HuH-7 (cell line): Measurements from ENCODE around the gene ZNF778.
A peak's percentile ranks its signal among the peaks of the same experiment; 100 is the strongest.
"Not testable (repeated sequence)": the region's sequence is repeated elsewhere in the genome, so short reads cannot be mapped to it uniquely, and the experiment has no call there.

Experiments
- DNase-seq: peaks from one replicate; pipeline ENCODE4 v3.0.0; 2011; ENCODE audit warnings: low spot score

ZNF778 gene

GRCh38 chr16:89217138-89217387 is 440 bp upstream of the ZNF778 start:
- DNase-seq = no peak

DNA sequence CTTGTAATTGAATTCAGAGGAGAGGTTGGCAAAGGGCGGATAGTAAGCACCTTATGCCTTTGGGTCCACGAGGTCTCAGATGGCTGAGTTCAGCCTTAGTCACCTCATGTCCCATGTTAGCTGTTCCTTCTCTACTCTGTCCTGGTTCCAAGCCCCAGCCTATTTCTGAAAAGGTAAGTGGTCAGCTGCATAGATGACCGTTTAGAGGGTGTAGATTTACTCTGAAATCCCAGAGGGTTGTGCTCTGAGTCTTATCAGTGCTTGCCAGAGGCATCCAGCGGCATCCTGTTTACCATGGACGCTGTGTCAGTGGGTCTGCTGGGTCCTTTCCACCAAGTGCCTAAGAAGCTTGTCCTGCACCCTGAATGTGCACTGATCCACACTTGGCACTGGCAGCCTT is 1.9 kb downstream of the ZNF778 start:
- DNase-seq = no peak

DNA sequence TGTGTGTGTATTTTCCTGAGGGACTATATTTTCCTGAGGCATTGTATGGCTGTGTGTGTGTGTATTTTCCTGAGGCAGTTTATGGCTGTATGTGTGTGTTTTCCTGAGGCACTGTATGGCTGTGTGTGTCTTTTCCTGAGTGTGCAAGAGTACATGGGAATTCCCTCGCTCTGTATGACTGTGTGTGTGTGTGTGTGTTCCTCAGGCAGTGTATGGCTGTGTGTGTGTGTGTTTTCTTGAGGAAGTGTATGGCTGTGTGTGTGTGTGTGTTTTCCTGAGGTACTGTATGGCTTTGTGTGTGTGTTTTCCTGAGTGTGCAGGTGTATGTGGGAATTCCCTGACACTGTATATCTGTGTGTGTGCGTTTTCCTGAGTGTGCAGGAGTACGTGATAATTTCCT is 4.1 kb downstream of the ZNF778 start:
- DNase-seq = no peak

- no peak for DNase-seq
Measured at GRCh38 chr16:89222931-89223330, 5.4 kb downstream of the ZNF778 start.

DNA sequence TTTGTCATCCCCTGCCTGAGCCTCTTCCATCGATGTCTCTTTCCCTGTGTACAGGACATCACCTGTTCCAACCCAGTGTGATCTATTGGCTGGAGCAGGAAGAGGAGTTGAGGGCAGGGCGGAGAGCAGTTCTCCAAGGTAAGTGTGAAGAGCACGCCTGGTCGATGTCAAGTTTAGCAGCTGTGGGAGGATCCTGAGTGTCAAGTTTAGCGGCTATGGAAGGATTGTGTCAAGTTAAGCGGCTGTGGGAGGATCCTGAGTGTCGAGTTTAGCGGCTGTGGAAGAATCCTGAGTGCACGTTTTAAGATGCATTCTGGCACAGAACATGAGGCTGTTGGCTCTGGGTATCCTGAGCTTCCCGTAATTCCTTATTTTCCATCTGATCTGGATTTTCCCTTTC is 7.2 kb downstream of the ZNF778 start:
- DNase-seq = no peak

- no peak for DNase-seq
Measured at GRCh38 chr16:89230255-89230654, 12.8 kb downstream of the ZNF778 start.

GRCh38 chr16:89232107-89232506 is 14.6 kb downstream of the ZNF778 start:
- DNase-seq = no peak

GRCh38 chr16:89233678-89234490 is 16.4 kb downstream of the ZNF778 start:
- DNase-seq = no peak

DNA sequence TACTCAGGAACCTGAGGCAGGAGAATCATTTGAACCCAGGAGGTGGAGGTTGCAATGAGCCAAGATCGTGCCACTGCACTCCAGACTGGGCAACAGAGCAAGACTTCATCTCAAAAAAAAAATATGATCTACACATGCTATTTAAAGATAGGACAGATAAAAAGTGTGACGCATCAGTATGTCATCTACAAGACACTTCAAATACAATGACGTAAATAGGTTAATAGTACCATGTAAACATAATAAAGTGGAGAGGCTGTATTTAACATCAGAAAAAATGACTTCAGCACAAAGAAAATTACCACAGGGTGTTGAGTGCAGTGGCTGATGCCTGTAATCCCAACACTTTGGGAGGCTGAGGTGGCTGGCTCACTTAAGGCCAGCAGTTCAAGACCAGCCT is 20.2 kb downstream of the ZNF778 start:
- DNase-seq = no peak

DNA sequence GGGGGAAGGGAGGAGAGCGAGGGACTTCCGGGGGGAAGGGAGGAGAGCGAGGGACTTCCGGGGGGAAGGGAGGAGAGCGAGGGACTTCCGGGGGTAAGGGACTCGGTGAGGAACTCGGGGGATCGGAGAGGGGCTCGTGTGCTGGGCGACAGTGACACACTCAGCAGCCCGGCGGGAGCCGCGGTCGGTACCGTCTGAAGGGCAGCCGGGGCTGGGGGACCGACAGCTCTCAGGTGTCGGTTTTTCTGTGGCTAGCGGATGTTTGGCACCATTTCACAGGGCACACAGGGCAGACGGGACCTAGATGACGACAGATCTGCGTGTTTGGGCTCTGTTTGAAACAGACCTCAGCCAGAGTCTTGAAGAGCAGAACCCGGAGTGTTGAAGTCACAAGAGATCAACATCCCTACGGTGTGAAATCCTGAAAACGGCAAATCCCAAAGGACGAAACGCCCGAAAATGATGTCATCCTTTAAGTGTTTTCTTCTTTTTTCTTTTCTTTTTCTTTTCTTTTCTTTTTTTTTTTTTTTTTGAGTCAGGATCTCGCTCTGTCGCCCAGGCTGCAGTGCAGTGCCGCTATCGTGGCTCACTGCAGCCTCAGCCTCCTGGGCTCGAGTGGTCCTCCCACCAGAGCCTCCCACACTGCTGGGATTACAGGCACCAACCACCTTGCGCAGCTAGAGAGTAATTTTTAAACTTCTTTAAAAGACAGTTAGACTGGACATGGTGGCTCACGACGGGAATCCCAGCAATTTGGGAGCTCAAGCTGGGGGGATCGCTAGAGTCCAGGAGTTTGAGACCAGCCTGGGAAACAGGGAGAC is 23.9 kb downstream of the ZNF778 start:
- peak; percentile 95 for DNase-seq

- no peak for DNase-seq
Measured at GRCh38 chr16:89242795-89243200, 25.3 kb downstream of the ZNF778 start.

GRCh38 chr16:89243664-89244063 is 26.2 kb downstream of the ZNF778 start:
- no peak for DNase-seq

DNA sequence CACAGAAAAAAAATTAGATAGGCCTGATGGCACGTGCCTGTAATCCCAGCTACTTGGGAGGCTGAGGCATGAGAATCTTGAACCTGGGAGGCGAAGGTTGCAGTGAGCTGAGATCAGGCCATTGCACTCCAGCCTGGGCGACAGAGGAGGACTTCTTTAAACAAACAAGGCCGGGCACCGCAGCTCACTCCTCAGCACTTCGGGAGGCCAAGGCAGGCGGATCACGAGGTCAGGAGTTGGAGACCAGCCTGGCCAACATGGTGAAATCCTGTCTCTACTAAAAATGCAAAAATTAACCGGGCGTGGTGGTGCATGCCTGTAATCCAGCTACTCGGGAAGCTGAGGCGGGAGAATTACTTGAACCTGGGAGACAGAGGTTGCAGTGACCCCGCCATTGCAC is 26.8 kb downstream of the ZNF778 start:
- DNase-seq = not testable (repeated sequence)

- DNase-seq = no peak
Measured at GRCh38 chr16:89244754-89245153, 27.3 kb downstream of the ZNF778 start.

DNA sequence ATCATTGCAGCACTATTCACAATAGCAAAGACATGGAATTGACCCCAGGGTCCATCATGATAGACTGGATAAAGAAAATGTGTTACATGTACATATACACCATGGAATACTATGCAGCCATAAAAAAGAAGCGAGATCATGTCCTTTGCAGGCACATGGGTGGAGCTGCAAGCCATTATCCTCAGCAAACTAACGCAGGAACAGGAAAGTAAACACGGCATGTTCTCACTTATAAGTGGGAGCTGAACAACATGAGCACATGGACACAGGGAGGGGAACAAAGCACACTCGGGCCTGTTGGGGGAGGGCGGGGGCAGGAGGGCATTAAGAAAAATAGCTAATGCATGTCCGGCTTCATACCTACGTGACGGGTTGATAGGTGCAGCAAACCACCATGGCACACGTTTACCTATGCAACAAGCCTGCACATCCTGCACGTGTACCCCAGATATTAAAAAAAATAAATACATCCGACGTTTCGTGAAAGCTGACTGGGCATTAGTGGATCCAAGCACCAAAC is 28.9 kb downstream of the ZNF778 start:
- no peak for DNase-seq

GRCh38 chr16:89246903-89247733 is 29.6 kb downstream of the ZNF778 start:
- DNase-seq = peak; percentile 96

DNA sequence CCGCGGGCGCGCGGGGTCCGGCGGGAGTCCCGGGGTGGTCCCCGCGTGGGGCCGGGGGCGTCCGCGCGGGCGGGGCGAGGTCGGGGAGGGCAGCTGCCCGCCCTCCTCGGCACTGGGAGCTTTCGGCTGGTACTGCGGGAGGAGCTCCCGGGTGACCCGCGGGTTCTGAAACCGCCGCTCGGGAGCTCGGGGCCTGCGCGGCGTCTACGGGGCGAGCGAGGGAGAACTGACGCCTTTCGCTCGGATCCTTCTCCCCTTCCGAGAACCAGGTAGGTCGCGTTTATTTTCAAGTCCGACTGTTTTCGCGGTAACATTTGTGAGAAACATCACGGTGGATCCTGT is 30.2 kb downstream of the ZNF778 start:
- not testable (repeated sequence) for DNase-seq

DNA sequence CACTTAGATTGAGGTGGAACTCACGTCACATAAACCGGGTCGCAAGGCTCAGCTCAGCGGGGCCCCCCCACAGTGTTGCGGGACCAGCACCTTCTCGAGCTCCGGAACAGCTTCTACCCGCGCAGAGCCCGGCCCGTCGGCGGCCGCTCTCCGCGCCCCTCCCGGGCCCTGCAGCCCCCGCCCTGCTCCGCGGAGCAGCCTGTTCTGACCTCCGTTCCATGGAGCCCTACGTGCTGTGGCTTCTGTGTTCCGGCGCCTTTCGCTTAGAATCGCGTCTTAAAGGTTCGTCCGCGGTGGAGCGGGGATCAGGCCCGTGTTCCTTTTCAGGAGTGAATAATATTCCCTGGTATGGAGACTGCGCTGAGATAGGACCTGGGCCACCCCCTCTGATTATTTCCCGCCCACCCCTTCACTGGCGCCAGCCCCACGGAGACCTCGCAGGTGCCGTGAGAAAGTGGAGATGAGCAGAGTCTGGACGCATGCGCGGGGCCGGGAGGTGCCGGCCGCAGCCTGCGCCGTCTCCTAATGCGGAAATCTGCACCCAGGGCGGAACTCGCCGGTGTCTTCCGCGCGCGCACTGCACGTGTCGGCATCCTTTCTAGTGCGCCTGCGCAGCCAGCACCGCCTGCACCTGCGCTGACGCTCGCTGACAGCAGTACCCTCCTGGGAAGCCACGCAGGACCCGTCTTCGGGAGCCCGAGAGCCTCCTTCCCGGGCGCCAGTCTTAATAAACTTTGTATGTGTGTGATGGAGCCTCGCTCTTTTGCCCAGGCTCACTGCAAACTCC is 30.9 kb downstream of the ZNF778 start:
- no peak for DNase-seq

GRCh38 chr16:89253548-89254287 is 36.2 kb downstream of the ZNF778 start:
- no peak for DNase-seq

DNA sequence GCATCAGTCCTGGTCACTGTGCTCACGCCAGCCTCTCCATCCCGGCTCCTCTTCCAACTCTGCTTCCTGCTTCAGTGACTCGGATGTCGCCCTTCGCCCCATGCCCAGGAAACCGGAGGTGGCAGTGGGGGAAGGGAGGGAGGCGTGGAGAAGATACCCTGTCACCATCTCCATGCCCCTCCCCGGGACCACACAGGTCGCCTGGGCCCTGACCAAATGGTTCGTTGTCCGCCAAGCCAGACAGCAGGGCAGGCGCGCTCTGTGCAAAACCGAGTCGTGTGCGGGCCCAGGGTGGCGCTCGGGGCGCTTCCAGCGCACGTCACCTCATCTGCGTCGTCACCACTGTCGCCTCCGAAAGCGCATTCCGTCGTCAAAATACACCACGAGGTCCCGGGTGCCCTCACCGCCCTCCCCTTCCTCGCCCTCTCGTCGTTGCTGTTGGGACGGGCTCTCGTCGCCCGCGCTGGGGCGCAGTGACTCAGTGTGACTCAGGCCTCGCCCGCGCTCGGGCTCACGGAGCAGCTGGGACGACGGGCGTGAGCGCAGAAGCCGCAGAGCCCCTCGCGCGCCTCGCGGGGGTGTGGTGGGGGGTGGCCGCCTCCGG is 39.2 kb downstream of the ZNF778 start:
- peak; percentile 82 for DNase-seq

DNA sequence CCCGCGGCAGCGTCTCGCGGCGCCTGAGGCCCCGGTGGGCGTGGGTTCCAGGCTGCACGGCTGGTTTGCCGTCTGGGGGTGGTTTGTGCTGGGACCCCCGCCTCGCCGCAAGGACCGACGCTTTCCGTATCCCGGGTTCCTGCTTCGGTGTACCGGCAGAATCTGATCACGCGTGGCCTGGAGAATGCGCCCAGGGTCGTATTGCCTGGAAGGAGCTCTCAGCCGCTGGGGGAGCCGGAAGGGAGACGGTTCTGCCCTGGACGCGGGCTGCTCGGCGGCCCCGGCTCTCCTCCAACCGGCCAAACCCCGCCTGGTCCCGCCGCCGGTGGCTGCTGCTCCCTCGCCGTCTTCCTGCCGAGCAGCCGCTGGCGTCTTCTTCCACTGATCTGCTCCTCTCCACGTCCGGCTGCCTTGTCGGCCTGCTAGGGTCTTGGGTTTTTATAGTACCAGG is 39.8 kb downstream of the ZNF778 start:
- peak; percentile 61 for DNase-seq
